Muscle of leg (tissue), 11 donors: ENCODE data around the gene RADIL. TPM values are rescaled to one million over a fixed set of nuclear protein-coding genes. Genes with fewer than 3 reads are reported as not detected.

Experiments
- DNase-seq: peaks from one replicate; pipeline ENCODE4 v3.0.0; 2013
- H3K27ac ChIP-seq: one replicate; pipeline ENCODE4 v1.5.1; 2013; ENCODE audit warnings: mild to moderate bottlenecking, low read length, control low read depth
- H3K27me3 ChIP-seq: one replicate; pipeline ENCODE4 v1.6.1; 2013; ENCODE audit warnings: low read length; ENCODE audit not compliant: control insufficient read depth, insufficient read depth
- H3K36me3 ChIP-seq: one replicate; pipeline ENCODE4 v1.6.1; 2013; ENCODE audit warnings: low read length; ENCODE audit not compliant: control insufficient read depth, insufficient read depth
- H3K4me1 ChIP-seq: one replicate; pipeline ENCODE4 v1.6.1; 2013; ENCODE audit warnings: low read length; ENCODE audit not compliant: control insufficient read depth, insufficient read depth
- H3K4me3 ChIP-seq: one replicate; pipeline ENCODE4 v1.5.1; 2013; ENCODE audit warnings: low read length, control low read depth
- H3K9me3 ChIP-seq: replicated peaks from 2 replicates; pipeline ENCODE4 v1.6.1; 2013; ENCODE audit warnings: low read depth, low read length; ENCODE audit not compliant: control insufficient read depth
- WGBS: methylation state at CpG from one replicate; pipeline ENCODE4 v1.1.5; 2013; ENCODE audit warnings: missing lambda C conversion rate; ENCODE audit not compliant: insufficient coverage; 5-methylcytosine and 5-hydroxymethylcytosine counted together
- polyA plus RNA-seq, 8 donors: library from polyadenylated mRNA; unstranded; fragments of 120-200 nt; gene quantifications; one replicate each; pipeline versions ENCODE4 v1.2.1 to v1.2.3, GENCODE V29; 2013; ENCODE audit warnings: inconsistent platforms in 1 of 8, low replicate concordance in 1 of 8; ENCODE audit not compliant: insufficient read length in 8 of 8, insufficient read depth in 1 of 8
- total RNA-seq: library from RNA; stranded (reverse); fragments of 120-200 nt; gene quantifications from one replicate; pipeline ENCODE4 v1.2.4, GENCODE V29; 2013

Gene RADIL
- total and polyA plus RNA-seq, 9 donors = 3.0 to 5.3 (median 3.6) TPM

DNA sequence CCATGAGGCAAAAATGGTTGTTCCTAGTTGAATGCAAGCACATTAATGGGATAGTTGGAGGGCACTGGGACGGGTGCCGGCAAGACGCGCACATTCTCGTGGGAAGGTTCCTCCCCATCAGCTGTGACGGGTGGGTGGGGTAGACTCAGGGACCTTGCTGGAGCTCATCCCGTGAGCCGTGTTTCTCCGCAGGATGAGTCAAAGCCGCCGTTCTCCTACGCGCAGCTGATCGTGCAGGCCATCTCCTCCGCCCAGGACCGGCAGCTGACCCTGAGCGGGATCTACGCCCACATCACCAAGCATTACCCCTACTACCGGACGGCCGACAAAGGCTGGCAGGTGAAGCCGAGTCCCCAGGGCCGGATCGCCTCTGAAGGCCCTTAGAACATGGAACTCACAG lies 128.5 kb downstream of the RADIL start:
- 92% methylated on average over 22 of the region's 24 CpGs for WGBS
- Histone ChIP-seq H3K36me3 (peaks cover 70% of the 10 kb centered on the region), H3K27ac (no peak overlapping the region), H3K9me3 (no peaks in the 10 kb centered on the region), H3K27me3 (no peaks in the 10 kb centered on the region), H3K4me3 (no peak overlapping the region), H3K4me1 (no peaks in the 10 kb centered on the region)
- DNase-seq = no peak

GRCh38 chr7:4754433-4755010 lies 129.0 kb downstream of the RADIL start:
- Histone ChIP-seq H3K36me3 (peaks cover 69% of the 10 kb centered on the region), H3K9me3 (no peaks in the 10 kb centered on the region), H3K4me3 (no peak overlapping the region), H3K27ac (no peak overlapping the region), H3K27me3 (no peaks in the 10 kb centered on the region), H3K4me1 (peaks cover 2% of the 10 kb centered on the region)
- 94% methylated on average over 26 of the region's 36 CpGs for WGBS
- no peak for DNase-seq

DNA sequence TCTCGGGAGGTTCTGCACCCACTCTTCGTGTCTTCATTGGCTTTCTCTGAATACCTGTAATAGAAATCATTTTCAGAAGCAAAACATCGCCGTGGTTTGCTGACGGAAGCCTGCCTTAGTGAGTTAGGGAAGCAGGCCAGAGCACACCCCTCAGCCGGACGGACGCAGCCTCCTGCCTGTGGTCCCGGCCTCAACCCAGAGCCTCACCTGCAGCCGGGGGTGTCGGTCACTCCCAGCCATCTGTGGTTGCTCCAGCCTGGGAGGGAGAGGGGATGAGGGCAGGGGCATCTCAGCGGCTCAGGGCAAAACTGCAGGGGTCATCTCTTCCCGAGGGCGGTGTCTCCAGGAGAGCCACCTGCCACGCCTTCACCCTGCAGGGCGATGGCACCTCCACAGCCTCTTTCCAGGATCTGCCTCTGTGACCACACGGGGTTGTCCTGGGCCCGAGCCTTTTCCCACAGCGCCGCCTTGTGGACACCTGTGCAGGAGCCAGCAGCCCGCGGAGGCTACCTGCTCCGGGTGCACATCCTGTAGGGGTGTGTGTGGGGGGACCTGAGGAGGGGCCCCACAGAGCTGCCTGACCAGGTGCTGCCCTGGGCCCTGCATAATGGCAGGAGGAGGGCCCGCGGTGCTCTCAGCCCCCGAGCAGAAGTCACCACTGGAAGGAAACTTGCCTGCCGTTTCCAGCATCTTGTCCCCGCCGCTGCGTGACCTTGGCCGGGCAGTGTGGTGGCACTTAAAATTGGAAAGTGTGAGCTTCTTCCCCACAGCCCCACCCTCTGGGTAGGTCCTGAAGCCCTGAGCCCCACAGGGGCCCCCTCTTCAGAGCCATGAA lies 129.7 kb downstream of the RADIL start:
- Histone ChIP-seq H3K4me3 (no peak overlapping the region), H3K27ac (no peak overlapping the region), H3K4me1 (peaks cover 6% of the 10 kb centered on the region), H3K27me3 (no peaks in the 10 kb centered on the region), H3K36me3 (peaks cover 67% of the 10 kb centered on the region), H3K9me3 (no peaks in the 10 kb centered on the region)
- WGBS = 43% methylated on average over 26 of the region's 31 CpGs
- DNase-seq = peak; percentile 61

GRCh38 chr7:4751398-4751947 lies 132.0 kb downstream of the RADIL start:
- H3K9me3 ChIP-seq = no peaks in the 10 kb centered on the region
- 70% methylated on average over 15 of the region's 20 CpGs for WGBS
- H3K36me3 ChIP-seq = peaks cover 55% of the 10 kb centered on the region
- H3K27ac ChIP-seq = no peak overlapping the region
- DNase-seq = no peak
- peaks cover 17% of the 10 kb centered on the region for H3K4me1 ChIP-seq
- H3K4me3 ChIP-seq = no peak overlapping the region
- H3K27me3 ChIP-seq = no peaks in the 10 kb centered on the region

GRCh38 chr7:4749798-4750197 lies 133.7 kb downstream of the RADIL start:
- 89% methylated on average over 13 of the region's 15 CpGs for WGBS
- peaks cover 29% of the 10 kb centered on the region for H3K4me1 ChIP-seq

DNA sequence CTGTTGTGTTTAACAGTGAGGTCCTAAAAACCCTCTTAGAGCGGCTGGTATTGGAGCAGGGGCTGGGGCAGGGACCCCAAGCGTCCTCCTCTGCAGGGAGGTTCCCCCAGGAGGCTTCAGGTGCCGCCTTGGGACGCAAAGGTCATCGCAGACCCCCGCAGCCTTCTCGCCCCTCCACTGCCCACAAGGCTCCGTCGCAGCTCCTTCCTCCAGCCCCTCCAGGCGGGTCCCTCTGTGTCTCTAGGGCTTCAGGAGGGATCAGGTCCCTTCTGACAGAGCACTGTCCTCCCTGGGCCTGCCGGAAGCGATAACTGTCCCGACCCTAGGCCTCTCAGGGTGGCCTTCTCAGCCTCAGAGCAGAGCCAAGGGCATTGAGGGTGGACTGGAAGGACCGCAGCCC lies 134.2 kb downstream of the RADIL start:
- no peaks in the 10 kb centered on the region for H3K9me3 ChIP-seq
- H3K27ac ChIP-seq = peak overlapping the region; percentile 17
- H3K4me1 ChIP-seq = peaks cover 34% of the 10 kb centered on the region
- DNase-seq = no peak
- 94% methylated on average over 13 of the region's 14 CpGs for WGBS
- no peaks in the 10 kb centered on the region for H3K27me3 ChIP-seq
- peaks cover 34% of the 10 kb centered on the region for H3K36me3 ChIP-seq
- no peak overlapping the region for H3K4me3 ChIP-seq

More at GRCh38 chr7:4749798-4750197, 133.7 kb downstream of the RADIL start:
- no peak overlapping the region for H3K27ac ChIP-seq
- no peaks in the 10 kb centered on the region for H3K27me3 ChIP-seq
- H3K9me3 ChIP-seq = no peaks in the 10 kb centered on the region
- DNase-seq = no peak
- H3K36me3 ChIP-seq = peaks cover 38% of the 10 kb centered on the region
- H3K4me3 ChIP-seq = no peak overlapping the region

Other genes starting within 250 kb of the RADIL start
- 10.9 TPM for gene FOXK1, start 201.4 kb downstream of the RADIL start, total RNA-seq
- 10 to 100 TPM; 12.7 to 19.8 (median 18.2) TPM for gene FOXK1, start 201.4 kb downstream of the RADIL start, polyA plus RNA-seq
- gene AP5Z1, start 108.1 kb downstream of the RADIL start, total RNA-seq = 12.8 TPM
- 10 to 100 TPM; 13.9 to 22.9 (median 15.6) TPM for gene AP5Z1, start 108.1 kb downstream of the RADIL start, polyA plus RNA-seq
- gene PAPOLB, start 21.7 kb downstream of the RADIL start, total RNA-seq = 0.22 TPM
- gene PAPOLB, start 21.7 kb downstream of the RADIL start, polyA plus RNA-seq = under 1 TPM in 5 of 8 donors, not detected in 3; 0.04 to 0.07 (median 0.05) TPM
- gene MMD2, start 75.5 kb upstream of the RADIL start, total RNA-seq = not detected
- gene MMD2, start 75.5 kb upstream of the RADIL start, polyA plus RNA-seq = under 1 TPM in 5 of 8 donors, not detected in 3; 0.05 to 0.77 (median 0.07) TPM
- 12.6 TPM for gene RBAK, start 162.1 kb upstream of the RADIL start, total RNA-seq
- gene RBAK, start 162.1 kb upstream of the RADIL start, polyA plus RNA-seq = 10 to 100 TPM in 5 of 8 donors, 1 to 10 TPM in 3; 6.7 to 11.9 (median 10.4) TPM